GM21825 (cell line): ENCODE results near the gene SLC39A13.
A peak's percentile ranks its signal among the peaks of the same experiment; 100 is the strongest.

Source experiments
- ATAC-seq: cut with Tn5 transposase; IDR thresholded peaks from one replicate; pipeline ENCODE4 v1.9.1; 2021; ENCODE audit warnings: mild to moderate bottlenecking, moderate library complexity; ENCODE audit not compliant: unreplicated experiment

The SLC39A13 gene

GRCh38 chr11:47383071-47383470 is 25.3 kb upstream of the SLC39A13 start:
- ATAC-seq = no peak

- no peak for ATAC-seq
Observed at GRCh38 chr11:47384498-47384897, 23.9 kb upstream of the SLC39A13 start.

GRCh38 chr11:47387944-47388696 is 20.3 kb upstream of the SLC39A13 start:
- ATAC-seq = no peak

GRCh38 chr11:47388697-47389576 is 19.5 kb upstream of the SLC39A13 start:
- ATAC-seq = no peak

GRCh38 chr11:47389577-47390421 is 18.6 kb upstream of the SLC39A13 start:
- no peak for ATAC-seq

GRCh38 chr11:47390422-47390760 is 18.0 kb upstream of the SLC39A13 start:
- ATAC-seq = no peak

GRCh38 chr11:47391077-47391583 is 17.3 kb upstream of the SLC39A13 start:
- no peak for ATAC-seq

GRCh38 chr11:47391711-47392432 is 16.5 kb upstream of the SLC39A13 start:
- no peak for ATAC-seq

- no peak for ATAC-seq
Observed at GRCh38 chr11:47392546-47393162, 15.7 kb upstream of the SLC39A13 start.

- no peak for ATAC-seq
Observed at GRCh38 chr11:47393163-47394049, 15.0 kb upstream of the SLC39A13 start.

GRCh38 chr11:47394050-47394321 is 14.4 kb upstream of the SLC39A13 start:
- ATAC-seq = no peak

GRCh38 chr11:47394322-47395222 is 13.8 kb upstream of the SLC39A13 start:
- peak; percentile 53 for ATAC-seq

- ATAC-seq = no peak
Observed at GRCh38 chr11:47395223-47396048, 13.0 kb upstream of the SLC39A13 start.

- no peak for ATAC-seq
Observed at GRCh38 chr11:47396049-47396320, 12.4 kb upstream of the SLC39A13 start.

GRCh38 chr11:47398011-47398410 is 10.4 kb upstream of the SLC39A13 start:
- ATAC-seq = no peak

- ATAC-seq = no peak
Observed at GRCh38 chr11:47398551-47398950, 9.8 kb upstream of the SLC39A13 start.
